DMS114 treated with DMSO at 0.1 percent for 48 hours (cell line): ENCODE results near the gene ANTXRL.
"Not testable (repeated sequence)": the region's sequence is repeated elsewhere in the genome, so short reads cannot be mapped to it uniquely, and the experiment has no call there.

Experiments used
- DNase-seq: peaks from one replicate; lab custom pipeline; 2025; ENCODE audit not compliant: unreplicated experiment; lab: John Stamatoyannopoulos, UW

The ANTXRL gene

DNA sequence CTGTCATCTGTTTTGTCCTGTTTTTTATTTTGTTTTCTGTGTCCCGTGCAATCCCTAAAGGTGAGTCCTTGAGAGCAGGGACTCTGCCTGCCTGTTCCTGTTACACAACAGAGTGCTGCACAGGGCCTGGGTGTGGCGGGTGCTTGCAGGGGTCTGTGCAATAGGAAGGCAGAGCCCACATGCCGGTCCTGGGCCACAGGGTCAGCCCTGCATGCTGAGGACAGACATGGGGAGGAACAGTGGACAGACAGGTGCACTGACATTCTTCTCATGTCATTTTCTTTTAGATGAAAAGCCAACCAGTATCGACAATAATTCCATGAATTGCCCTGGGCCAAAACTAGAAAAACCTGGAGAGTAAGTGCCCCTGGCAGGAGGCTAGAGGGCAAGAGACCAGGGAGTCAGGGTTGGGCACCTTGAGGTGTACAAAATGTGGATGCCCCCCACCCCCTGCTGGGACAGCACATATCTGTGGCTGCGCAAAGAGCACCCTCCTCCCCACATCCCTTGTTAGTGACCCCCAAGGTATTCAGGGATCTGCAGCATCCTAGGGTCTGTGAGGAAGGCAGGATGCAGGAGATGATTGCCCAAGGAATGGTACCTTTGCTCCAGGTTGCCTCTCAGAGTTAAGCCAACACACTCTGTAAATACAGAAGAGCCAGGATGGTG, 19.9 kb downstream of the ANTXRL start:
- no peak for DNase-seq

DNA sequence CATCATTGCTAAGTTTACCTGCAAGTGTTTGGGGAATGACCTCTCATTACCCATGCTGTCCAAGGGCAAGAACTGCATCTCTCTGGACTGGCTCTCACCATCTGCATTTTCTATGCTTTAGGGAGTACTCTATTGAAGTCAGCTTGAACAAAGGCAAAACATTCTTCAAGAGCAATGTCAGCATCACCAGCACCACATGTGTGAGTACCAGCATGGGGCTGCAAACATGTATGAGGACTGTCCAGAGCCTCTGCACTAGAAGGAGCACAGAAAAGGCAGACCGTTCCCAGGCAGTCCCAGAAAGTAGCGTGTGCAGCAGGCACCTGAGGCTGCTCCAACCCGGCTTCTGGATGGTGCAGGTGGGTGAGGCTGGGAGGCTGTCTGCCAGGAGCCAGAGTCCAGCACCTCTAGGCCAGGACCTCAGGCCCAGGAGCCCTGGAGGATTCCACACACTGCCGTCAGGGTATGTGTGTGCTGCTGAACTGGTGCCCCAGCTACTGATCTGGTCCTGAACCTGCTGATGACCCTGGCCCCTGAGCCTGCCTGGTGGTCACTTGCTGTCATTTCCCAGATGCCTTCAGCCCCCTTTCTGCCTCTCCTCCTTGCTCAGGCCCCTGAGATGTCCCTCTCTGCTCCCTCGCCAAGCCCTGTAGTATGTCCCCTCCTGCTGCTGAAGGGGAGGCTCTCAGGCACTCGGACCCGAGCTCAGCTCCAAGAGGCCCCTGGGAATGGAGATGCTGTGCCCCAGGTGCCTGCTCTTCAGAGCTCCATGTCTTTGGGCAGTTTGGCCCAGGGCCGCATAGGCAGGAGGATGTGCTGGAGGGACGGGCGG, 20.7 kb downstream of the ANTXRL start:
- no peak for DNase-seq

DNA sequence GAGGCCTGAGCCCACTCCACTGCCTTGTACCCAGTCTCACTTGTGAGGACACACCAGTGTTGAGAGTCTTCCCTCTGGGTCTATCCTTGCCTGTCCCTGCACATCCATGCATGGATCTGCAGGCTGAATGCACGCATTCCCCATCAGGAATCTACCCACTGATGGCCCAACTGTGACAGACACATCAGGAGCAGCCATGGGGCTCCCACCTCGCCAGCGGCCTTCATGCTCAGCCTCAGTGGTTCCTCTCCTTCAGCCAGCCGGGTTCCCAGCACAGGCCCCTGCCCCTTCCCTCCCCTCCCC, 21.3 kb downstream of the ANTXRL start:
- no peak for DNase-seq

DNA sequence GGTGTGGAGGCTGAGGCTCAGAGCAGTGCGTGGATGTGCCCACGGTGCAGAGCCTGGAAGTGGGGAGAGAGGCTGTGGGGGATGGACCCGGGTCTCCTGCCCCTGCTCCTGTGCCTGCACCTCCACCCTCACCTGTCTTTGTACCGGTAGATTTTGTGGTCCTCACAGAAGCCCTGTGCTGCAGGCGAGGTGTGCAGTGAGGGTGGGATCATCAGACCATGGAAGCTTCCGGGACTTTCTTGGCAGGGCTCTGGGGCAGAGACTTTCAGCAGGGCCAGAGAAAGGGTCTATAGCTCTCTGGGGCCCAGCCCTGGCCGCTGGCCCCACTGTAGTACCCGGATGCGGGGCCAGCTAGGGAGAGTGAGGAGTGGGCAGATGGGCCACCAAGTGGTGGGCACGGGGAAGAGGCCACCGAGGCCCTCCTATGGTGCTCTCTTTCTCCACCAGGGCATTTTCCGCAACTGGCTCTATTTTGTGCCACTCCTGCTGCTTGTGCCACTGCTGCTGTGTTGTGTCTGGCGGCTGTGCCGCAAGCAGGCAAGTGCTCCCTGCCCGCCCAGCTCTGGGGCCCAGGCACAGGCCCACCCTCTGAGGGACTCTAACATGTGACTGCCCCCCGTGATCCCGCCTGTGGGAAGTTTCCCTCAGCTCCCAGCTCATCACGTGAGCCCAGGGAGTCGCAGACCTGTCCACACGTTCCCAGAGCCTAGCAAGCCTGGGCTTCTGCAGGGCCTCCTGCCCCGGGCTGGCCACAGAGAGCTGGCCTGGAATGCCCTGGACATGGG, 22.1 kb downstream of the ANTXRL start:
- DNase-seq: no peak

DNA sequence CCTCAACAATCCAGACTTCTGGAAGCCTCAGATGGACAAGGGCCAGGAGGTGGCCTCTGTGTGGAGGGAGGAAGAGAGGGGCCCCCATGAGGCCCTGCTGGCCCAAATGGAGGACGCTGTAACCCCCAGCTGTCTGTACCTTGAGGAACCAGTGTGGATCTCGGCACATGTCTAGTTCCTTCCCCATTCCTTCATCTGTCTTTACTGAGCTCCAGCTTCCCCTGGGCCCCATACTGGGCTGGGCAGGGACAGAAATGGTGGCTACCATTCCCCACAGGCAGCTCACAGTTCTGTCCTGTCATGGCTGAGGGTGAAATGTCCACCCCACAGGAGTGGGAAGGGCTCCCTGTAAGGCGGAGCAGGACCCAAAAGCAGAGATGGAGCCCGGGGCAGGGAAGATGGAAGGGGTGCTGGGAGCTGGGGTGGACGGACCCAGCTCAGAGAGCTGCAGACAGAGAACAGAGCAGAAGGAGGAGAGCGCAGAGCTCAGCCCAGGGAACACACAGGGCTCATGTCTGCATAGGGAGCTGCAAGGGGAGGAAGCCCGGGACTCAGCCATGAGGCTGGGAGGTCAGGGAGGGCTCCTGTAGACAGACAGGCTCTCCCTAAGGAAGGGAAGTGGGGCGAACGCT, 22.8 kb downstream of the ANTXRL start:
- no peak for DNase-seq

DNA sequence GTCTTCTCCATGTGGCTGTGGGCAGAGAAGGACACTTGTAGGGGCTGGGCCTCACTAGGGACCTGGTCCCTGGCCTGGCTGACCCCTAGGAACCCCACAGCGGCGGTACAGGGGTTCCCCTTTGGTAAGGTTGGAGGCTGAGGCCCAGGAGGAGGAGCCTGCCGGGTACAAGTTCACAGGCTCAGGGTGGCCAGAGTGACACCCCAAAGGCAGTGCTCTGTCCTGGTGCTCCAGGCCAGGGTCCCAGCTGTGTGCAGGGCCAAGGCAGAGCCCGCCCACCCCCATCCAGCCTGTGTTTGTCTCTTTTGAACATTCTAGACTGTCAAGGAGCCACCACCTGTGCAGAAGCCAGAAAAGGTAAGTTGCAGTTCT, 23.3 kb downstream of the ANTXRL start:
- DNase-seq: no peak

DNA sequence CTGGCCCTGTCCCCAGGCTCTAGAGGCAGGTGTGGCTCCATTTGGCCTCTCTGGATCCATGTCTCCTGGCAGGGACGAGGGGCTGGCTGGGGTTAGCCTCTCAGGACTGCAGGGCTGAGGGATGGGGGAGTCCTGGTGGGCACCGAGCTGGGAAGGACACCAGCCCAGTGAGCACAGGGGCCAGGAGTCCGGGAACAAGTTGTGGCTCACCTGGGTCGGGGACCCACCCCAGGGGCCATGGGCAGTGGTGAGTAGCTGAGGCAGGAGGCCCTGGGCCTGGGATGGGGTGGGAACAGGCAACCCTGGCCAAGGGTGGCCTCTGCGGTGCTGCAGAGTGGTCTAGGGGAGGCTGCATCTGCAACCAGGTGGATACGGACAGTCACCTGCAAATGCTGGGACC, 24.1 kb downstream of the ANTXRL start:
- no peak for DNase-seq

DNA sequence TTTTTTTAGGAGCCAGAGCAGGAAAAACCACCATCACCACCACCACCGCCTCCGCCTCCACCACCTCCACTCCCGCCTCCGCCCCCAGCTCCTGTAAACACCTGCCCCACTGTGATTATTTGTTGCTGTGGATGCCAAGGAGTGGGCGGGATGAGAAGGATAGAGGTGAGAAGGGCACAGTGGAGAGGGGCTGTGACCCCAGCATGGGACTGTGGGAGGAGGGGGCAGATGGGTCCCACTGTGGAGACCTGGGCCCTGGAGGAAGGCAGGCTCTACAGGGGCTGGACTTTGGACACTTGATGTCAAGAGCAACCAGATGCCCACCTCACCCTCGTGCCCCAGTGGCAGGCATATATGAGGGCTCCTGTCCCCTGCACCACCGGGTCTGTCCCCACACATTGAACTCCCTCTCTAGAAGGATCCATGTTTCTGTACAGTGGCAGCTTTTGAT, 24.7 kb downstream of the ANTXRL start:
- DNase-seq: no peak

DNA sequence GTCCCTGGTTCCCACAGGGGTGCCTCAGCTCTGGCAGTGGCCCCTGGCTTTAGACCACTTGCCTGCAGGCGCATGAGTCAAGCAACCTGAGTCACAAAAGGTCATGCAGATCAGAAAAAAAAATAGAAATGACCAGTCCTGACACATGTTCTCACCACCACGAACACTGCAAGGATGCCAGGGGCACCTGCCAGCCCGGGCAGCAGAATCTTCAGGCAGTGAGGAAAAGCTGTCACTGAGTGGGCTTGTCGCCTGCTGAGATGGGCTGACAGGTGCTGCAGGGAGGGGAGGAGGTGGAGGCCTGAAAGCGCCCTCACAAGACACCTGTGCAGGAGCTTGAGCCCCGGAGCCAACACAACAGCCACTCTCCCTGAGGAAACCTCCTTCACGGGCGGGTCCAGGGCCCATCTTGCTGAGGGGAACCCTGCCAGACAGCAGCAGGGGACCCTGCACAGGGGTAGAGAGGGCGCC, 25.2 kb downstream of the ANTXRL start:
- not testable (repeated sequence) for DNase-seq

DNA sequence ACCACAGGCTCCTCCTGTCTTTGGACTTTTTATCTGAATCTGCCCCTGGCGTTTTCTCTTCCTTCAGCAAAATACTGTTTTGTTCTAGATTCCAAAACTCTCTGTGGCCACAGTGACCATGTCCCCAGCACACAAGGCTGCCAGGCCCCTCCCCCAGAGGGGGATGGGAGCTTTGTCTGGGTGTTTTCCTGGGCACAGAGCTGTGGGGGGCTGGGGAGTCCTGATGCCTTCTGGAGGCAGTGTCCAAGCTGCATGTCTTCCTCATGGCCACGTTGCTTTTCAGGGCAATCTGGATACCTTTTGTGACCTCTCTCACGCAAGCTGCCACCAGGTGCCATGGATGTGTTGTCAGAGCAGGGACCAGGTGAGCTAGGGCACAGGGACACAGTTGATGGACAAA, 26.2 kb downstream of the ANTXRL start:
- DNase-seq: no peak

DNA sequence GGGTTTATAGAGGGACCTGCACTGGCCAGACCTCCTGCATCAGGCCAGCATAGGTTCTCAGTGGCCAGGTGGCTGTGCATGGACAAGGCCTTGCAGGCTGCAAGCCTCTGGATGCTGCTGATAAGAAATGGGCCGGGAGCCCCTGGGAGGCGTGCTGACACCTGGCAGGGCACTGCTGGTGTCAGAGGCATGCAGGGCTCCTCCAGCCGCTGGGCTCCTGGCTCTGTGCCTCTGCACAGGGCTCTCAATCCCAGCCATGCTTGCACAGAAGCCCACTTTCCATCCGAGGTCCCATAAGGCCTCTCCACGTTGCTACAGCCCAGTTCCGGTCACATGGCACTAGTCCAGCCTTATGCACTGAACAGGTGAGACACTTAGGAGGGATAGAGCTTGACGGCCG, 27.3 kb downstream of the ANTXRL start:
- DNase-seq: no peak

DNA sequence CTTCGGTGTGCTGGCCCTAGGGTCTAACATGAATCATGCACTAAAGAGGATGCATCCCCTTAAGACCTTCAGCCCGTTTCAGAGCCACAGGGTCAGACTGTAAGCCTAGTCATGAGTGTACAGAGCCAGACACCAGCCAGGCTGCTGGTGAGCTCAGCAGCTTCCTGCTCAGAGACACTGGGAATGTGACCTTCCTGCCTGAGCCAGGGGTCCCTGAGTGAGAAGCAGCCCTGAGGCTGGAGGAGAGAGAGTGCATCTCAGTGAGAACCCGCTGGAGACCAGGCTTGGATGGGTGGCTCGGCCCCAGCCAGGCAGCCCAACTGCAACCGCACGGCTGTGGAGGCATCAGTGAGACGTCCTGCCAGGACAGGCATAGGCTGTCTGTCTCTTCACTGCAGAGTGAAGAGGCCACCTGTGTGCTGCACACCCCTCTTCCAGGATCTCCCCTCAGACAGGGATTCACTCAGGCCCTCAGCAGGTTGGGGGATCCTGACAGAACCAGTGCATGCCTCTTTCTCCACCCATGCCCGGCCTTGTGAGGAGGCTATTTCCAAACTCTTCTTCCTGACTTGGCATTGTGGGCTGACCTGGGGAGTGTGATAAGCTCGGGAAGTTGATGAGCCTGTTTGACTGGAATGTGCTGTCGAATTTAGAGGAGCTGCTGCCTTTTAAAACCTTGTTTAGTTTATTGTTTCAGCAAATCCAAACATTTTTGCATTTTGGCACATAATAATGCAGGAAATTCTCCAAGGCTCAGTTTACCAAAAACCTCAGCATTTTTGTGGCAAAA, 28.5 kb downstream of the ANTXRL start:
- DNase-seq: not testable (repeated sequence)

DNA sequence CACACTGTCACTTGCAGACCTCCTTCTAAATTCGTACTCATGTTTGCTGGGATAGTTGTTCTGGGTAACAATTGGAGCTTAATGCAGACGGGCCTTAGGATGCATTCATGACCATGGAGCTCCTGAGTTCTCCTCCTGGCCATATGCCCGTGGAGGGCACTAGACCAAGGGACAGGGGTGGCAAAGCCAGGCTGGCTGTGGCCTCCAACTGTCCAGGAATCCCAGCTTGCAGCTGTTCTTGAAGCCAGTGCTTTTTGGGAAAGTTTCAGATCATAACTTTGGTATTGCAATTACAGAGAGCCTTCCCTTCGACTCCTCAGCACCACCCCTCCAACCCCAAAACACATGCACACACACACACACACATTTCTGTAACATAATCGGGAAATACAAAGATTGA, 30.6 kb downstream of the ANTXRL start:
- no peak for DNase-seq

DNA sequence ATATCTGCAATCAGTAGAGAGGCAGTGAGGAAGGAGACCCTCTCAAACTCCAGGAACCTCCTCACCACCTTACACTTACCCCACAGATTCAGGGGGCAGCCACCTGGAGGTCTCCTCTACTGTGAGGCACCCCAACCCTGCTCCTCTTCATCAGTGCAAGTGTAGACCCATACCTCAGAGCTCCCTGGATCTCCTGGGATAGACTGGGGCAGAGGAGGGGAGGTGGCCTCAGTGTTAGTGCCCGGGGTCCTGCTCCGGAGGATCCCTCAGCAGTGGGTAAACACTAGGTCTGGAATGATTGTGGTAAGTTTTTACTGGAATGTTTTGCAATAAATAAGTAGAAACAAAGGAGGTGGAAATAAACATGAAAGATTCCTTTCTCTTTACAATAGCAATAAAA, 31.1 kb downstream of the ANTXRL start:
- DNase-seq: no peak

DNA sequence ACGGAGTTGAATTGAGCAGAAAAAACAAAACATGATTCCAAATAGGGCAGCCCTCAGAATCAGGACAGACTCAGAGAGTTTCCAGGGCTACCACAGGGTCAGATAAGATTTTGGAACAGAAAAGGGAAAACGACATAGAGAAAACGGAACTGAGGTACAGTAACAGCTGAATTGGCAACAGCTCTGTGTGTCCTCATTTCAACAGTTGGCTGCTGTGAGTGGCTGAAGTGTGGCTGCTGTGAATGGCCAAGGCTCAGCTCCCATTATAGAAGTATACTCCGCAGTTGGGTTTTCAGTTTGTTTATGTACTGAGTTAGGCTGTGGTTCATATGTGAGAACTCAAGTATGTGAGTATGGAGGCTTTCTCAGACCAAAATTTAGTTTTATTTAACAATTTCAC, 32.0 kb downstream of the ANTXRL start:
- DNase-seq: no peak

DNA sequence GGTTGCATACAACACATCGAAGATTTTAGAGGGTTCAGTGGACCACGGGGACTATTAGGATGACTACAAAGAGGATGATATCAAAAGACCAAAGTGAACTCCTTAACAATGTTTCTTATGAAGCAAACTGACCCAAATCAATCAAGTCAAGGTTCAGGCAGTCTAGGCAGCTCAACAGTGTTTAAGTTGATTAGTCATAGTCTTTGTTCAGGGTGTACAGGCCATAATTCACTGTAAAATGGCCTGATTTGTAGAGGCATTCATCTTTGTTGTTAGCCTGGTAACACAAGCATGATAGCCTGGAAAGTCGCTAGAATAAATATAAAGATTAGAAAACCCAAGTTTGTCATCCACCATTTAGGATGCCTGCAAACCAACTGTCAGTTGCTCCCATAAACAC, 32.6 kb downstream of the ANTXRL start:
- no peak for DNase-seq

DNA sequence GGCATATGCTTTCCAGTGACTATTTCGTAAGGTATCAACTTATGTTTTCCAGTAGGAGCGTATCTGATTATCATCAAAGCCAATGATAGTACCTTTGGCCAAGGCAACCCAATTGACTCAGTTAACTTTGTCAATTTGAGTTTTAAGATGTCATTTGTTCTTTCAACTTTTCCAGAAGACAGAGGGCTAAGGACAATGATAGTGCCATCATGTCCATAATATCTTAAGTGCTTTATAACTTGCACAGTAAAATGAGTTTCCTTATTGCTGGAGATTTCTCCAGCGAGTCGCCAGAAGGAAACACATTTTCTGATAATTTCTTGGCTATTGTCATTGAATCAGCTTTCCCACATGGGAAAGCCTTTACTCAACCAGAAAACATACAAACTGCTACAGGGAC, 35.0 kb downstream of the ANTXRL start:
- no peak for DNase-seq

DNA sequence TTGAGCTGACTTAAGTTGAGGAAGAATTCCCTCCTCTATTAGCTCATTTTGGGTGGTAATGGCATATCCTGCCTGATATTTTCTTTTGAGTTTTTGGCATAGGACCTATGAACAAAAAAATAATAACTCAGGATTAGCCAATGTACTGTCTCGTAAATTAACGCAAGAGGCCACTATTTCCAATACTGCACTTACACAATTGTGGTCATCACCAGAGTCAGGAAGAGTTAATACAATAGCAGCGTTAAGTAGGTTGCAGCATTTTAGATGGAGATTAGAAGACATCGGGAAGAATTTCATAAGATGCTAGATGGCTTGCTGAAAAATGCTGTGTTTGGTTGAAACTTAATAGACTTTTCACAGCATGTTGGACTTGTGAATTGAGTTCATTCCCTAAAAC, 36.4 kb downstream of the ANTXRL start:
- DNase-seq: no peak

DNA sequence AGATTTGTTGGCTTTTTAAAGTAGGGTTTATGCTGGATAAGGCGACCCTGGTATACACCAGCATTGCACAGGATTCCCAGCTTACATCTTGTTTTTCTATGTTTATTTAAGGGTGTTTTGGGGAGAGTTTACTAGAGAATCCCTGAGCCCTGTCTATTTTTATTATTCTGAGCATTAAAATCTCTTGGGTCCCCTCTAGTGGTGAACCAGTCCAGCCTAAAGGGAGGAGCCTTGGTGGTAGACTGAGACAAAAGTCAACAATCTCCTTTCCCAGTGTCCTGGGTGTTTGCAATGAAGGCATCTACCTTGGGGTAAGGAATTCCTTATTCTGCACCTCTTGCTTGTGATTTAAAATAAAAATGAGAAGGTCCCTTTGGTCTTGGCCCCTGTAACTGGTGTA, 38.2 kb downstream of the ANTXRL start:
- no peak for DNase-seq

DNA sequence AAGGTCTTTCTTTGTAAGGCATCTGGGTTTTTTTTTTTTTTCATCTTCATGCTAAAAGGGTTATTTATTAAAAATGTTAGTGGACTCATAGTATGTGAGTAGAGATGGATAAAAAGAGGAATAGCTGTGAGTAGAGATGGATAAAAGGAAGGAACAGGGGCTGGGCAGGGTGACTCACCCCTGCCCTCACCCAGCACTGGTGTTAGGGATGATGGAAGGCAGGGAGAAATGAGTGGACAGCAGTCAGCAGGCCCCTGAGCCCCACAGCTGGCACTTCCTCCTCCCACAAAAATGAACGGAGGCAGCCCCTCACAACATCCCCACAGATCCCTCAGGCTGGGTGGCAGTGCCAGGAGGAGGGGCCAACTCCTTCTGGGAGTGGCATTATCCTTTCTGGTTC, 39.3 kb downstream of the ANTXRL start:
- DNase-seq: no peak

DNA sequence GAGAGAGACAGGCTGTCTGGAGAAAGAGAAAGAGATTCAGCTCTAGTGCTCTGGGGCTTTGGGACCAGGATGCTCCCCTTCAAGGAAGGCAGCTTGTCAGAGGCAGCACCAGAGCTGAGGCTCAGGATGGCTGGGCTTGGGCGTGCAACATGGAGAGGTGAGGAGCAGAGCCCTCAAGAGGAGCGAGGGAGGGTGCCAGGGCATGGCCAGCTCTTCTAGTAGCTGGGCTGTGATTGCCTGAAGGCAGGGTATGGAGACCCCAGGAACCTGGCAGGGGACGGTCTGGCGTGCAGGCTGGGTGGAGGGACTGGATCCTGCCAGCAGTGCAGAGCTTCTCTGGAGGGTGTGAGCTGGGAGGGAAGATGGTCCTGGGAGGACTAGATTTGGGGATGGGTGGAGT, 40.2 kb downstream of the ANTXRL start:
- no peak for DNase-seq
